HG03159 (cell line): ENCODE data around the gene ASB4.

Experiments used
- ATAC-seq: cut with Tn5 transposase; IDR thresholded peaks from one replicate; pipeline ENCODE4 v1.9.1; 2021; ENCODE audit warnings: mild to moderate bottlenecking, moderate library complexity; ENCODE audit not compliant: unreplicated experiment

Gene ASB4

DNA sequence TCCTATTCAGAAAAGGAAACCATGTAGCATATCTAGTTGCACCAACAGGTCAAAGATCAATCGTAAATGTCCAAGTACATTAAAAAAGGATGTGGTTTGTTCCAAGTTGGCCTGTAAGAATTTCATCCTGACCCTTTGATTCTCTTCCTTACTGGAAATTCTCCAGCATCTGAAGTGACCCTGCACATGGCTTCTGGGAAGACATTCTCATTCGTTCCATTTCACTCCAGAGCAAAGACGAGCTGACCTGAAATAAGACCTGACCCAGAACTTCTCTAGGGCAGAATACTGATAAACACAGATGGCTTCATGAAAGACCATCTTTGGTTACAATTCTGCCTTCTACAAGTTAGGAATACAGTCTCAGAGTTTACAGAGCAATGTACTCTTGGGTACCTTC is 39.8 kb downstream of the ASB4 start:
- ATAC-seq: no peak

DNA sequence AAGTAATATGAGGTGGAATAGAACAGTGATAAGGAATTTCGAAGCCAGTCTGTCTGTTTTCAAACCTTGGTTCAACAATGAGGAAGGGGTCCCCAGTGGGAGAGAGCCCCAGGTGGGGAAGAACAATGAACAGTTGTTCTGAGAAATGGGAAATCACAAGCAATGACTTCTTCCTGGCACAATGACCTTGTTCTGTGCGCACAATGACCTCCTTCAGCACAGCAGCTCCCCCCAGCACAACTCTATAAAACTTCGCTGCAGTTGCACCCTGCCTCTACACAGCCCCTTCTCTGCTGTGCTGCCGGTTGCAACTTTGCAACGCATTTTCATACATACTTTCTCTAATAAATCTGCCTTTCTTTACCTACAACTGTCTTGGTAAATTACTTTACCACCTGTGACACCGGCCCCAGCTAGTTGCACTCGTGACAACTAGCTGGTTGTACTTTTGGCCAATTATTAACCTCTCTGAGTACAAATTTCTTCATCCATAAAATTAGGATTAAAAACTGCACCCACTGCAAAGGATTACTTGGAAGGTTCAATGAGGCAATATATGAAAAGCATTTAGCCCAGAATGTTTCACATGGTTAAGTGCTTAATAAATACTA is 40.5 kb downstream of the ASB4 start:
- no peak for ATAC-seq

DNA sequence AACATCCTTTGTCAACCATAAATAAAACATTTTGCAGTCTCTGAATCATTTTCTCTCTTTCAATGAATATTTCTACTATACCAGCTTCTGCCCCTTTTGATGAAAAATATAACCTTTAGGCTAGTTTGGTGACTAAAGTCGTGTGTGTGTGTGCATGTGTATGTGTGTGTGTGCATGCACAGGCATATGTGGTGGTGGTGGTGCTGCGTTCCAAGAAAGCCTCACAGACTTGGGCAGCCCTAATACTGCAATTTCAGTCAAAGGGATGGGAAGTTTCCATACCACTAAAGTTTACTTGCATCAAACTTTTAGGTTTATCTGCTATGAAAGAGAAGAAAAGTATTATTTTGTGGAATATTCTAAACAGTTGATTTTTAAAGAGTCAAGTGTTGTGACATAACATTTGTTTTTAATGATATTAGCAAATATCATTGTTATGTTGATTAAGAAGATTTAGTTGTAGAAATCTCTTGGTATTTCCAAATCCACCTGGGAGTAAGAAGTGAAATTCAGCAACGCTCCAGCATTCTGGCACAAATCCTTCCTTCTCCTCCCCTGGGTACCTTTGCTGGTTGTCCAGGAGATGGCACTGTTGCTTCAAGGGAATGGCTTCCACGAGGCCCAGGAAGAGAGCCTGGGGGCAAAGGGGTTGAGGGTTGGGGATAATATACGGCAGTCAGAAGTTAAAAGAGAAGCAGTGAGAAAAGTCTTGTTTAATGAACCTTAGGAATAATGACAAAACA is 41.5 kb downstream of the ASB4 start:
- peak; percentile 75 for ATAC-seq

DNA sequence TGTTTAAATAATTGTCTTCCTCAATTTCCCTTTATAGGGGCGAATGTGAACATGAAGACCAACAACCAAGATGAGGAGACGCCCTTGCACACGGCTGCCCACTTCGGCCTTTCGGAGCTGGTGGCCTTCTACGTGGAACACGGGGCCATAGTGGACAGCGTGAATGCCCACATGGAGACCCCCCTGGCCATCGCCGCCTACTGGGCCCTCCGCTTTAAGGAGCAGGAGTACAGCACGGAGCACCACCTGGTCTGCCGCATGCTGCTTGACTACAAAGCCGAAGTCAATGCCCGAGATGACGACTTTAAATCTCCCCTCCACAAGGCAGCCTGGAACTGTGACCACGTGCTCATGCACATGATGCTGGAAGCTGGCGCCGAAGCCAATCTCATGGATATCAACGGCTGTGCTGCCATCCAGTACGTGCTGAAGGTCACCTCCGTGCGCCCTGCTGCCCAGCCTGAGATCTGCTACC is 42.1 kb downstream of the ASB4 start:
- ATAC-seq: no peak

DNA sequence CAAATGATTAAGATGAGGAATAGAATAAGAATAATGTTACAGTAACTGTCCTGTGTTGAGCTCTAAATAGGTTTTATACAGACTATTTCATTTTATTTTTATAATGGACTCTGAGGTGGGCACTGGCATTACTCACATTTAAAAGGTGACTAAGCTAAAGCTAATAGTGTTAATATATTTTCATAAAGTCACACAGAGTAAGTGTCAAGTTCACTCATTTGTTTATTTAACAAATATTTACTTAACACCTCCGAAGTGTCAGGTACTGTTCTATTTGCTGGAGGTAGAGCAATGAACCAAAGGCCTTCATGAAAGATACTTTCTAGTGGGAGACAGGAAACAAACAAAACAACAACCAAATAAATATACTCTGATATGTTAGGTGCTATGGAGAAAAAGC is 44.0 kb downstream of the ASB4 start:
- ATAC-seq: no peak

DNA sequence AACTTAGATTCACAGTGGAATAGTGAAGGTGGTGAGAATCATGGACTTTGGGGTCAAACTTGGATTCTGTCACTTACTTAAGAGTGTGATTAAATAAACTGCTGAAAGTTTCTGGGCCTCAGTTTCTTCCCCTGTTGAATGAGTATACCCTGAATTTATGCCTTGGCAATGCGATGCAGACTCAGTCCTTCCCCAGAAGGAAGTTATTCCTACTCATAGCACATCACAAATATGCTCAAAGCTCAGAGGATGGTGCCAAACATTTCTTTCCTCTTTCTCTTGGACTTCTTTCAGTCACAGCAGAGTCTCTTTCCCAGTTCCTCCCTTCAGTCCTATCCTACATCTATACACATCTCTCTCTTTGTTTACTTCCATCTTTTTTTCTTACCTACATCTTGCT is 45.1 kb downstream of the ASB4 start:
- no peak for ATAC-seq

DNA sequence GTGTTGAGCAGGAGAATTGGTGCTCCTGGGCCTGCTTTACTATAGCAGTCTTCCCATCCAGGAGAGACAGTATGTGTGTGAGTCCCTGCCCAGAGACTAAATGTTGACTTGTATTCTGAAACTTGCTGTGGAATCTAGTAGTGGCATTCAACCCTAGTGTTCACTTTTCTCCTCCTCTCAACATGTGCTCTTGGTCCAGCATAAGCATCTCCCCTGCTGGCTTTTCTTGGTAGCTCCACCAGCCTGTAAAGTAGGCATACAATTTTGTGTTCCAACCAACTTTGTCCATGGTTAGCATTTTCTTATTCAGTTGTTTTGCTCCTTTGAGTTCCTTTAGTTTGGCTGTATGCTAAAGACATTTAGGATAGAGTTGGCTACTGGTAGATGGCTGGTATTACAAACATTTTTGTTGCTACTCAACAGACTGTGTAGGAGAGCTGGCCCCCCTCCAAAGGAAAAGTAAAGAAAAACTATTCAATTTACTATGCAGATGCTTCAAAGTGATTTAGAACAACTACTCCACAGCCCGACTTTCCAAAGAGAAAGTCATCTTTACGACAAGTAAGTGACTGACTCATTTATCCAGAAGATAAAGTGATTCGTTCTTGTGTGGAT is 46.0 kb downstream of the ASB4 start:
- no peak for ATAC-seq

DNA sequence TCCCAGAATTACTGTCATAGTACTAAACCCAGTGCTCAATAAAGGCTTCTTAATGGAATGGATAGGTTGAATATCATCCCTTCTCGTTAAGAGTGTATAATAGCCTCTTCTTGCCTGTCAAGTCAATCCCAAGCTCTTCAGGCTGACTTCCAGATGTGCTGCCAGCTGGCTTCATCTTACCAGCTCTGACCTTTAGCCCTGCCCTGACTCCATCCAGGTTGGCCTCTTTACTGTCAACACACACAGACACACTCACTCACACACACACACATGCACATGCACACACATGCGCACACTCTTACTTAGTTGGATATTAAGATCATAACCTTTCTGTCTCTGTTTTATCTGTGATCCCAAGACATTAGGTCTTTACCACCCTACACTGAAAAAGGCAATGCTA is 49.1 kb downstream of the ASB4 start:
- no peak for ATAC-seq

DNA sequence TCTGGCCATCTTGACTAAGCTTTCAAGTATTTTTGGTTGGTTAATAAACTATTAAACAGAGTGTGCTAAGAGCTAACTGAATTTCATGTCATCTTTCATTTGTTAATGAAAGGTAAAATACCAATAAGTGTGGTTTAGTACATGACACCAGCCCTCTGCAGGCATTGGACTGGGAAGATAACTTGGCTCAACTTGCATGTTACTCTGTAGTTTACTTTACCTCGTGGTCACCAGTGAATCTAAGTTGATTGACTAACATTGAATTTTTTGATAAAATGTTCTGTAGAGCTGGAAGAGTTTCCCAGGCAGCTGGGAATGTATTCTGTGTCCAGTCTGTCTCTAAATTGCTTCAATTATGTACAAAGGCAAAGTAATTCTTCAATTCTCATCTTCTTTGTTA is 49.9 kb downstream of the ASB4 start:
- ATAC-seq: no peak

DNA sequence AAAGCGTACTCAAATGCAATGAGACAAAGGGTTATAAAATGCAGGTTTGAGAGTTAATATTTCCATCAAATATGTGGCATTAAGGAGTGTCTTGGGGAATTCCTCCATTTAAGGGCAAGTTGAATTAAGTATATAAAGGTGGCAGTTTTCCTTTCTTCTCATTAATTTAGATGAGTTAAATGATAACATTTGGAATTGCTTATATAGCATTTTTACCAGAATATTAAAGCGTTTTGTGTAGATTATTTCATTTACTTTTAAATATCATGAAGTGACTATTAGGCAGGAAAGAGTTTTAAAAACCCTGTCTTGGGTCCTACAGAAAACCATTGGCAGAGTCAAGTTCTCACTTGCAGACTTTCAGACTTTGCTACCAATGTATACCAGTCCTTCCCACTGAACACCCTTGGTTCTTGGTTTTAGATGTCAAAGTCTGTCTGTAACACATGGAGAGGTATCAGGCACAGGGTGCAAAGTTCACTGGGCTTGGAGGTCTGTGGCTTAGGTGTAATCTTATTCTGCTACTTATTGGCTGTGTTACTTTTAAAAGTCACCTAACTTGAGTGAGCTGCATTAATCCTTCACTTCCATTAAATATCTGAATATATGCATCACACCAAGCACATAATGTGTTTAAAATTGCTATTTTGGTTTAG is 51.0 kb downstream of the ASB4 start:
- ATAC-seq: no peak

DNA sequence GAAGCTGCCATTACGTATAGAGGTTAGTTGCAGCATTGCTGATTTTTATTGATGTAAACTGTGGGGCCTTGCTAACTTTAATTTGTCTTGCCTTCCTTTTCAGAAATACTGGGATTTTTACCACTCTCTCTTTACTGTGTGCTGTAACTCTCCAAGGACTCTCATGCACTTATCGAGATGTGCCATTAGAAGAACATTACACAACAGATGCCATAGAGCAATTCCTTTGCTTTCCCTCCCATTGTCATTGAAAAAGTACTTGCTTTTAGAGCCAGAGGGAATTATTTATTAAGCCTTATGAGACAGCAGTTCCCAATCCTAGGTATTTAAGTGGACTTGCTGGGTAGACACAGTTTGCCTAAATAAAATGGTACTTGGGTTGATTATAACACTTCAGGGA is 51.7 kb downstream of the ASB4 start:
- ATAC-seq: no peak

DNA sequence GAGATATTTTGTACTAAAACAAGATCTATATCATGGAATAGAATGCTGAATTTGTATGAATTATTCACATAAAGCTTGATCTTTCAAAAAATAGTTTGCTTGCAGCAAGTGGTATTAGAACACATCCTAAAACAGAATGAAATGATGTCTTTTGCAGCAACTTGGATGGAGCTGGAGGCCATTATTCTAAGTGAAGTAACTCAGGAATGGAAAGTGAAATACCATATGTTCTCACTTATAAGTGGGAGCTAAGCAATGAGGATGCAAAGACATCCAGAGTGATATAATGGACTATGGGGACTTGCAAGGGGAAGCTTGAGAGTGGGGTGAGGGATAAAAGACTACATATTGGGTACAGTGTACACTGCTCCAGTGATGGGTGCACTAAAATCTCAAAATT is 53.7 kb downstream of the ASB4 start:
- ATAC-seq: no peak

DNA sequence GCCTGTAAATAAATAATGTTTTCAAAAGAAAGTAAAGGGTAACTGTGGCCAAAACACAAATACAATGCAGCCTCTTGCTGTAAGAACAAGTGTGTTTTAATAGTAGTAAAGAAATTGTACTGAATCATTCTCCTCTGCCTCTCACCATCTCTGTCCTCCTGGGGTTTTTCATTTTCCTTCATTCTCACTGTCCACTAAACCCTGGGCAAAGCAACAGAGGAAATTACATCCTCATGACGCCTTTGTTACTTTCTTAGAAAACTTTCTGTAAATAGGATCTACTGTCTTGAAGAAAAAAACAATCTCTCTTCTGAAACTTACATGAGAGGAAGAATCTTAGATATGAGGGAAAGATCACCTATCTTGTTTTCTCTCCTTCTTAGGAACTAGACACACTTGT is 54.6 kb downstream of the ASB4 start:
- no peak for ATAC-seq

DNA sequence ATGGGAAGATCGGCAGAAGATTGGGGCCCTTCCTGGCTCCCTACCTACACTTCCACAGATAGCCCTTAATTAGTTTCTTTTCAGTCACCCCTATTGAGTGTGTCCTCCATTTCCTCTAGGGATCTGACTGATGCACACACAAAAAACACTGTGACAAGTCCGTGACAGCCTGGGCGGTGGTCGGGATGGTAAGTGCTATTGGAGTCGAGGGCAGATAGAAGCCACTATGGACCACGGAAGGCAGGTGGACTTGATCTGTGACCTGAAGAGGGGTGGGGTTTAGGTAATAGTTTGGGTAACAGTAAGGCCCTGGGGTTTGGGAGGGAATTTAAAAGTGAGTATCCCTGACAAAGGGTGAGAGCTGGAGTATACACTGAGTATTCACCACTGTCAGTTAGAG is 57.6 kb downstream of the ASB4 start:
- ATAC-seq: no peak

DNA sequence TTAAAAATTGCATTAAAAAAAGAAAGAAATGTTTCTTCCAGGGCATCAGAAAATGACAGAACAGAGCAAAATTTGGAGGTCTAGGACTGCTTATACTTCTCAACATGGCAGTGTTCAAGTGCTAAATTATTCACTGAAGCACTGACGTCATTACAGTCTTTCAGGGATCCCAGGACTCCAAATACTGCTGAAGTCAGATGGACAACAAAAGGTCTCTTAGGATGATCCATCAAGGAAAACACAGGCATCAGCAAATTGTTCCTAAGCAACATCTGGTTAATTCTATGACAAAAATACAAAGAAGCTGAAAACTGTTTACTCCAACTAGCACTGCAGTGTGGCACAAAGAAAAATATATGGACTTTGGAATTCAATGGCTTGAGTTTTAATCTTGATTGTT is 58.4 kb downstream of the ASB4 start:
- ATAC-seq: no peak

DNA sequence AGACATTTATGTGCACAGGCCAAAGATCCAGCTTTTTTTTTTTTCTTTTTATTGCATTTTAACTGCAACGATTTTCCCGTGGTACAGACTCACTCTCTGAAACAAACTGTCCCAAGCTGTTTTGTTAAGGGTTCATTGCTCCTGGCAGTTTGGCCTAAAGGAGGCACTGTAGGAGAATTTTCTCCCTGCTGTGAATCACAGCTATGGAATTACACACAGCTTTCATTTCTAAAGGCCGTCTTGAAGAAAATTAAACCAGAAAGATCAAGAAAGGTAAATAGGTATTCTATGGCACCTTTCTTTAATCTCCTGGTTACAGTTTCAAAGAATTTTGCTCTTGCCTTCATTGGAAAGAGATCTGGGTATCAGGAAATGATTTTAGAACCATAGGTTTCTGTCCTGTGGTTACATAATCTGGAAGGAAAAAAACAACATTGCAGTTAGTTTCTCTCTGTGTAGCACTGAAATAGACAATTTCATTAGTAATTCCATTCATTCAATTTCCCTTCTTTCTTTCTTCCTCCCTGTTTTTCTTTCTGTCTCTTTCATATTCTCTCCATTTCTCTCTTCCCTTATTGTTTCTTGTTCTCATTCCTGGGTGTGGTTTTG is 59.4 kb downstream of the ASB4 start:
- ATAC-seq: no peak

DNA sequence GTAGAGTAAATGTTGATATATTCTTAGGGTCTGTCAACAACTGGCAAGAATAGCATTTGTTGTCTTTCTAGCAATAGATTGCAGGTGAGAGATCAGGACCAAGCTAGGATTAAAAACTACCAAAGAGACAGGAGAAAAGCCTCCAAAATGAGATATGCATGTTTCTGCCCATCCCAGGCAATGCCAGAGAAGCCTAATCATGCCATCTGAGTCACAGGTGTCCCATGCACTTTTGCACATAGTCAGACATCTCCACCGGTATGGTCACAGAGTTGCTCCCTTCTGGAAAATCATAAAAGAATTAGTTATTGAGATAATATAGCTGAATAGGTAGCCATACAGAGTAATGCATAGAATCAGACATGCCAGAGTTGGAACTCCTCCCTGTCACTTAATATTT is 59.9 kb downstream of the ASB4 start:
- ATAC-seq: no peak

DNA sequence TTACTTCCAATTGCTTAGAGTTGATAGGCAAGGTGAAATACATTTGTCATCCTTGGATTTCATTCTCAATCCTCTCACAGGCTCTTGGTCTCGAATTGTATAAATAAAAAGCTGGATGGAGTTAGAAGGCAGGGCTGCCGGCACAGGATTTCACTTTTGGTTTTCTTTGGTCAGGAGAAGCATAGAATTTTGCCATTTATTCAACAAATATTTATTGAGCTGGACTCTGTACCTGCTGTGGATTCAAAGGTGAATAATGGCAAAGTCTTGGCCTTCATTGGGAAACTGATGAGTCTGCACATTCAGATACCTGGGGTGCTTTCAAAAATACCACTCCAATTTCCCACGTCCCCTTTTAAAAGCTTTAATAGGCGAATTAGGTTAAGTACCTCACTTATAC is 60.9 kb downstream of the ASB4 start:
- no peak for ATAC-seq

DNA sequence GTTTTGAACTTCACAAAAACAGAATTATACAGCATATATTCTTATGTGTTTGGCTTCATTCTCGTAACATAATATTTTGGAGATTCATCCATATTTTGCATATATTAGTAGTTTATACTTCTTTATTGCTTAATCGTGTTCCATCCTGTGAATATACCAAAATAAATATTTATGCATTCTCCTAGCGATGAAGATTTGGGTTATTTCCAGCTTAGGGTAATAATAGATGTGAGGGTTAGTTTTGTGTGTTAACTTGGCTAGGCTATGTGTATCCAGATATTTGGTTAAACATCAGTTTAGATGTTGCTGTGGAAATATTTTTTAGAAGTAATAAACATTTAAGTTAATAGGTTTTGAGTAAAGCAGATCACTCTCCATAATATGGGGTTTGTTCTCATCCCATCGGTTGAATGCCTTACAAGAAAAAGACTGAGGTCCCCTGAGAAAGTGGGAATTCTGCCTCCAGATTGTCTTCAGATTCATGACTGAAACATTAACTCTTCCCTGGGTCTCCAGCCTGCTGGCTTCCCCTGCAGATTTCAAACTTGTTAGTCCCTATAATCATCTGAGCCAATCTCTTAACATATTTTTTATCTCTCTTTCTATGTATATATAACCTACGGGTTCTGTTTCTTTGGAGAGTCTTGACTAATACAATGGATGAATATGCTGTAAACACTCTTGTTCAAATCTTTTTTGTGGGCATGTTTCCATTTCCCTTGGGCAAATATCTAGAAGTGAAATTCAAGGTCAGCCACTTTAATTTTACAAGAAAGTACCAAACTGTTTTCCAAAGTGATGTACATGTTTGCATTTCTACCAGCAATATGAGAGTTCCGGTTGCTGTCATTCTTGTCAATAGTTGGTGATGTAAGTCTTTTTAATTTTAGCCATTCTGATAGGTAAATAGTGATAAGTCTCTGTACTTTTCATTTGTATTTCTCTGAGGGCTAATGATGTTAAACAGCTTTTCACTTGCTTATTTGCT is 61.9 kb downstream of the ASB4 start:
- ATAC-seq: no peak

DNA sequence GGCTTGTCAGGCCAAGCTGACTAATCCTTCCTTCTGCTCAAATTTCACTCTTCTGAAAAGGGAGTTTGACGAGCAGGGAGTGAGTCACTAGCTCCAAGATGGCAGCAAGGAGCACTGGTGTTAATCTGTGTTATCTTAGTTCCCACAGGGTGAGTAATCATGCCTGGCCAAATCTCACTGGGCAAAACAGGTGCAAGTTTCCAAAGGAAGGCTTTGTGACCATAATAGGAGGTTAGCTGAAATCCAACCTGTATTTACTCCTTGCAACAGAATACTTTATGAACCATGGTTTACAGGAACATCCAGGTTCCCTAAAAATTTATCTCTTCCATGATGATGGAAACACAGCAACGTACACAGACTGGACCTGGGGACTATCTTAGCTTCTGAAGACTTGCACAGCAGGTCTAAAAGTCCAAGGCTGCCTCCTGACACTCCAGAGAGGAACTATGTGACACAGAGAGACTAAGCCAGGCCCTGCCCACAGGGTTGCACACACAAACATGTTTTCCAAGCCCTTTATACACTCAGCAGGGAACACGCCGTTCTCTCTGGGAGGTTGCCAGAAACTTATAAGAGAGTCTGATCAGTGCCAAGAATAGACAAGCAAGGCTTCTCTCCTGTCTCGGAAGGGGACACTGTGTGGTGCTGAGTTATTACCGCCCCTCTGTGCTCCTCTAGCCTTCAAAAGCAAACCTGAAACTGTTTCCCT is 64.2 kb downstream of the ASB4 start:
- ATAC-seq: no peak
